Activated T-helper 17 cell treated with anti-CD3 and anti-CD28 coated beads, Interleukin-2, amount 50 U/mL, for 72 hours (primary cell): ENCODE data around the gene CYB5B. TPM values are rescaled to one million over a fixed set of nuclear protein-coding genes. Genes with fewer than 3 reads are reported as not detected.

ENCODE experiments used
- ATAC-seq: fragments of 150-1000 bp; cut with Tn5 transposase; replicated peaks from 2 replicates; pipeline ENCODE4 v1.10.0; 2021; ENCODE audit warnings: mild to moderate bottlenecking, moderate library complexity
- H3K27ac Mint-ChIP-seq: one replicate; pipeline ENCODE4 v1.8.0; 2022; ENCODE audit warnings: mixed read lengths
- H3K27me3 Mint-ChIP-seq: one replicate; pipeline ENCODE4 v1.8.0; 2022; ENCODE audit warnings: mixed read lengths
- H3K36me3 Mint-ChIP-seq: one replicate; pipeline ENCODE4 v1.8.0; 2022; ENCODE audit warnings: low read depth, mild to moderate bottlenecking, mixed read lengths
- H3K4me1 Mint-ChIP-seq: one replicate; pipeline ENCODE4 v1.8.0; 2022; ENCODE audit warnings: mixed read lengths
- H3K4me3 Mint-ChIP-seq: one replicate; pipeline ENCODE4 v1.8.0; 2022; ENCODE audit warnings: mild to moderate bottlenecking, mixed read lengths
- H3K9me3 Mint-ChIP-seq: one replicate; pipeline ENCODE4 v1.8.0; 2022; ENCODE audit warnings: mixed read lengths
- total RNA-seq, 2 donors: library from RNA; stranded (reverse); gene quantifications; one replicate each; pipeline ENCODE4 v1.2.3, GENCODE V29; 2022

The CYB5B gene
- total RNA-seq, 2 donors from 2014 or later = 93.9 to 152 TPM

- H3K27me3 Mint-ChIP-seq = no peaks in the 10 kb centered on the region
- H3K4me3 Mint-ChIP-seq = no peak overlapping the region
- H3K36me3 Mint-ChIP-seq = no peaks in the 10 kb centered on the region
- peaks cover 4% of the 10 kb centered on the region for H3K4me1 Mint-ChIP-seq
- no peaks in the 10 kb centered on the region for H3K9me3 Mint-ChIP-seq
- ATAC-seq = peak; percentile 12
- no peak overlapping the region for H3K27ac Mint-ChIP-seq
Measured at GRCh38 chr16:69402439-69402838, 22.0 kb upstream of the CYB5B start.

GRCh38 chr16:69404275-69404805 is 20.1 kb upstream of the CYB5B start:
- Mint-ChIP-seq H3K27me3 (no peaks in the 10 kb centered on the region), H3K4me3 (no peak overlapping the region), H3K36me3 (no peaks in the 10 kb centered on the region), H3K4me1 (peaks cover 4% of the 10 kb centered on the region), H3K9me3 (no peaks in the 10 kb centered on the region), H3K27ac (no peak overlapping the region)
- no peak for ATAC-seq

GRCh38 chr16:69405326-69405725 is 19.1 kb upstream of the CYB5B start:
- Mint-ChIP-seq H3K36me3 (no peaks in the 10 kb centered on the region), H3K4me1 (peaks cover 4% of the 10 kb centered on the region), H3K27me3 (no peaks in the 10 kb centered on the region), H3K9me3 (no peaks in the 10 kb centered on the region), H3K27ac (no peak overlapping the region), H3K4me3 (no peak overlapping the region)
- ATAC-seq = no peak

- Mint-ChIP-seq H3K27ac (no peak overlapping the region), H3K27me3 (no peaks in the 10 kb centered on the region), H3K4me1 (peaks cover 4% of the 10 kb centered on the region), H3K36me3 (no peaks in the 10 kb centered on the region), H3K4me3 (no peak overlapping the region), H3K9me3 (no peaks in the 10 kb centered on the region)
- no peak for ATAC-seq
Measured at GRCh38 chr16:69405757-69406156, 18.7 kb upstream of the CYB5B start.

- Mint-ChIP-seq H3K36me3 (no peaks in the 10 kb centered on the region), H3K4me3 (no peak overlapping the region), H3K27me3 (no peaks in the 10 kb centered on the region), H3K4me1 (peaks cover 4% of the 10 kb centered on the region), H3K9me3 (no peaks in the 10 kb centered on the region), H3K27ac (no peak overlapping the region)
- ATAC-seq = peak; percentile 73
Measured at GRCh38 chr16:69406780-69407331, 17.6 kb upstream of the CYB5B start.

GRCh38 chr16:69407702-69408323 is 16.6 kb upstream of the CYB5B start:
- H3K27ac Mint-ChIP-seq = no peak overlapping the region
- no peaks in the 10 kb centered on the region for H3K9me3 Mint-ChIP-seq
- no peak overlapping the region for H3K4me3 Mint-ChIP-seq
- no peak for ATAC-seq
- no peaks in the 10 kb centered on the region for H3K36me3 Mint-ChIP-seq
- no peaks in the 10 kb centered on the region for H3K27me3 Mint-ChIP-seq
- H3K4me1 Mint-ChIP-seq = peaks cover 4% of the 10 kb centered on the region

GRCh38 chr16:69408475-69408874 is 15.9 kb upstream of the CYB5B start:
- ATAC-seq = no peak
- H3K4me3 Mint-ChIP-seq = no peak overlapping the region
- H3K27ac Mint-ChIP-seq = no peak overlapping the region
- no peaks in the 10 kb centered on the region for H3K36me3 Mint-ChIP-seq
- H3K9me3 Mint-ChIP-seq = no peaks in the 10 kb centered on the region
- H3K27me3 Mint-ChIP-seq = no peaks in the 10 kb centered on the region
- peaks cover 4% of the 10 kb centered on the region for H3K4me1 Mint-ChIP-seq

GRCh38 chr16:69410219-69410990 is 14.0 kb upstream of the CYB5B start:
- Mint-ChIP-seq H3K36me3 (no peaks in the 10 kb centered on the region), H3K4me1 (peaks cover 4% of the 10 kb centered on the region), H3K27ac (peak overlapping the region; percentile 28), H3K27me3 (no peaks in the 10 kb centered on the region), H3K4me3 (no peak overlapping the region), H3K9me3 (no peaks in the 10 kb centered on the region)
- ATAC-seq = no peak

GRCh38 chr16:69411064-69411985 is 13.1 kb upstream of the CYB5B start:
- Mint-ChIP-seq H3K27me3 (no peaks in the 10 kb centered on the region), H3K4me1 (peaks cover 4% of the 10 kb centered on the region), H3K36me3 (no peaks in the 10 kb centered on the region), H3K4me3 (no peak overlapping the region), H3K27ac (peak overlapping the region; percentile 28), H3K9me3 (no peaks in the 10 kb centered on the region)
- ATAC-seq = no peak

GRCh38 chr16:69412287-69412686 is 12.1 kb upstream of the CYB5B start:
- Mint-ChIP-seq H3K27ac (no peak overlapping the region), H3K27me3 (no peaks in the 10 kb centered on the region), H3K36me3 (no peaks in the 10 kb centered on the region), H3K4me3 (no peak overlapping the region), H3K4me1 (no peaks in the 10 kb centered on the region), H3K9me3 (no peaks in the 10 kb centered on the region)
- ATAC-seq = no peak

- no peak for ATAC-seq
- Mint-ChIP-seq H3K4me1 (no peaks in the 10 kb centered on the region), H3K4me3 (no peak overlapping the region), H3K27ac (no peak overlapping the region), H3K27me3 (no peaks in the 10 kb centered on the region), H3K36me3 (no peaks in the 10 kb centered on the region), H3K9me3 (no peaks in the 10 kb centered on the region)
Measured at GRCh38 chr16:69413045-69413664, 11.3 kb upstream of the CYB5B start.

- peaks cover under 1% of the 10 kb centered on the region for H3K4me1 Mint-ChIP-seq
- H3K27me3 Mint-ChIP-seq = no peaks in the 10 kb centered on the region
- H3K27ac Mint-ChIP-seq = no peak overlapping the region
- H3K36me3 Mint-ChIP-seq = no peaks in the 10 kb centered on the region
- H3K4me3 Mint-ChIP-seq = no peak overlapping the region
- no peaks in the 10 kb centered on the region for H3K9me3 Mint-ChIP-seq
- no peak for ATAC-seq
Measured at GRCh38 chr16:69417520-69418199, 6.8 kb upstream of the CYB5B start.

- H3K4me3 Mint-ChIP-seq = no peak overlapping the region
- H3K9me3 Mint-ChIP-seq = no peaks in the 10 kb centered on the region
- H3K27me3 Mint-ChIP-seq = no peaks in the 10 kb centered on the region
- ATAC-seq = no peak
- peaks cover 9% of the 10 kb centered on the region for H3K4me1 Mint-ChIP-seq
- no peak overlapping the region for H3K27ac Mint-ChIP-seq
- H3K36me3 Mint-ChIP-seq = peaks cover 10% of the 10 kb centered on the region
Measured at GRCh38 chr16:69419956-69420355, 4.5 kb upstream of the CYB5B start.
